Aorta (tissue), 5 donors: ENCODE results near the gene FAT2. TPM values are rescaled to one million over a fixed set of nuclear protein-coding genes. Genes with fewer than 3 reads are reported as not detected.

Experiments
- ATAC-seq: fragments of 200-7000 bp; cut with Tn5 transposase; one replicate; pipeline ENCODE4 v1.9.1; 2022; ENCODE audit warnings: moderate library complexity; ENCODE audit not compliant: low FRiP score
- DNase-seq, 2 donors: peaks; one replicate each; pipeline ENCODE4 v3.0.0-alpha.2; 2020
- H3K27ac ChIP-seq, 2 donors: one replicate each; pipeline ENCODE4 v1.5.1; 2013; ENCODE audit warnings: low read length in 2 of 2, mild to moderate bottlenecking in 2 of 2, moderate library complexity in 2 of 2, control low read depth in 1 of 2, inconsistent platforms in 1 of 2, low read depth in 1 of 2
- H3K27me3 ChIP-seq, 2 donors: one replicate each; pipeline ENCODE4 v1.6.1; 2013; ENCODE audit warnings: control low read depth in 1 of 2, low read length in 1 of 2, mild to moderate bottlenecking in 1 of 2, moderate library complexity in 1 of 2; ENCODE audit not compliant: insufficient read depth in 2 of 2, control insufficient read depth in 1 of 2
- H3K36me3 ChIP-seq, 2 donors: one replicate each; pipeline ENCODE4 v1.6.1; 2013; ENCODE audit warnings: control low read depth in 1 of 2, low read length in 1 of 2, mild to moderate bottlenecking in 1 of 2; ENCODE audit not compliant: insufficient read depth in 2 of 2, control insufficient read depth in 1 of 2
- H3K4me1 ChIP-seq, 2 donors: one replicate each; pipeline ENCODE4 v1.6.1; 2013; ENCODE audit warnings: low read length in 2 of 2, control low read depth in 1 of 2, mild to moderate bottlenecking in 1 of 2, moderate library complexity in 1 of 2; ENCODE audit not compliant: insufficient read depth in 2 of 2, control insufficient read depth in 1 of 2
- H3K4me3 ChIP-seq, 2 donors: one replicate each; pipeline ENCODE4 v1.5.1; 2013; ENCODE audit warnings: low read length in 2 of 2, control low read depth in 1 of 2, mild to moderate bottlenecking in 1 of 2
- H3K9me3 ChIP-seq: one replicate; pipeline ENCODE4 v1.6.1; 2013; ENCODE audit warnings: mild to moderate bottlenecking, low read length; ENCODE audit not compliant: control insufficient read depth
- WGBS, 2 donors: extraction: QIAGEN DNeasy Blood & Tissue Kit; methylation state at CpG; one replicate each; pipeline ENCODE4 v1.1.7; 2013; 5-methylcytosine and 5-hydroxymethylcytosine counted together
- intact Hi-C, 2 donors: fragments of 100-400 bp; cut with DNase I; formaldehyde crosslinking; loops; one replicate each; pipeline versions ENCODE4 v1.14.2 to v1.15.0; 2022
- polyA plus RNA-seq, 2 donors: library from polyadenylated mRNA; stranded (reverse); fragments of 200-250 nt; gene quantifications; one replicate each; pipeline ENCODE4 v1.2.3, GENCODE V29; 2013
- total RNA-seq, 2 donors: library from RNA; stranded (reverse); fragmentation: NEBNext Ultra II Directional; extraction: Animal tissue kit (Norgen Biotek cat#: 25700); gene quantifications; one replicate each; pipeline ENCODE4 v1.2.1, GENCODE V29; 2021
- donor health status: healthy with polysubstance abuse.
- donor health status: Bipolar disorder and iron deficiency.
- donor health status: DM: no; HTN: no; CAD: no.
- donor health status: DM: no; HTN: no; CAD: no.
- donor health status: DM: yes; HTN: yes; CAD: no.

FAT2 gene
- total and polyA plus RNA-seq, 4 donors, result 0.15 TPM; not detected in 3

DNA sequence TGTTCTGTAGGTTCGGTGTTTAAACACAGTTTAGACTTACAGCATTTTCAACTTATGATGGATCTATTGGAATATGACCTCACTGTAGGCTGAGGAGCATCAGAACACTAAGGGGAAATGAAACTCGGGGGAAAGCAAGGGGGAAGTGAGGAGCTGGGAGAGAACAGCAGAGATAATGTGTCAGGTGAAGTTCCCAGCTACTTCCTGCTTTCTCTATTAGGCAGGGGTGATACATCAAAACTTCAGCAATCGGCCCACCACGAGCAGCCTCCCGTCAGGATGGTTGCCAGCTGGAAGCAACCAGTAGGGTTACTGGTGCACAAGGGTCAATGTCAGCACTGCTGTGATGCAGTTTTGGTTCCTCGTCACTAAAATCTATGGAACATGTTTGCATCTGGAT, 34.3 kb downstream of the FAT2 start:
- H3K36me3 ChIP-seq, result no peaks in the 10 kb centered on the region
- no peak overlapping the region for H3K4me3 ChIP-seq
- intact Hi-C loops, result no loop called here
- ATAC-seq (no peak), DNase-seq (no peak)
- no peaks in the 10 kb centered on the region for H3K4me1 ChIP-seq
- H3K9me3 ChIP-seq, result no peaks in the 10 kb centered on the region
- H3K27ac ChIP-seq, result no peak overlapping the region
- WGBS, 2 donors, result 77 to 80% methylated on average over 6 of the region's 6 CpGs
- no peaks in the 10 kb centered on the region for H3K27me3 ChIP-seq

DNA sequence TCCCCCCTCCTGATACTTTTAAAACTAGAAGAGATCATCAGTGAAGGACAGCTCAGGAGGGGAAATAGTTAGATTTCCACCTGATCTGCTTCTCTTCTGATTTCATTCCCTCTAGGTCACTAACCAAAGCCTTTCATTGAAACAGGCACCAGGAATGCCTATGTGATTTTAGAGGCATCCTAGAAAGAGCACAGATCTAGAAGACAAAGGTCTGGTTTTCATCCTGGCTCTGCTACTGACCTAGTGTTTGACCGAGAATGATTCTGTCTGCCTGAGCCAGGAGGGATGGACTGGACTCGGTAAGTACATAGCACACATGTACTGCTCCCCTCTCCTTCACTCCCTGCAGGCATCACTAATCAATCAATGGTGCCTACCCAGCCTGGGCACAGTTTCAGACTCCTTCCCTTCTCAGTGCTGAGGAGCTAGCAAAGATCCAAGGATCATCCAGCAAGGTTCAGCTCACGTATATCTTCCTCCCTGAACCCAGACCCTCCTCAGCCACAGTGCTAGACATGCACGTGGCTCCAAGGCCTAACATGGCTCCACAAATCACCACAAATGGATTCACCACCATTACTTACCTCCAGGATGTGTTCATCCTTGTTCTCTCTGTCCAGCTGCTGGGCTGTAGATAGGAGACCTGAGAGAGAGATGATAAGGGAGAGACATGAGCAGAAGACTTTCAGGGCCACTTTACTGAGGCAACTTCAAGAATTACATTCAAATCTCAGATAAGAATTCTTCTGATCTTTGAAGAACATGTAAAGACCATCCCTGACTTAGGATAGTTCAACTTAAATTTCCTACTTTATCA, 35.2 kb downstream of the FAT2 start:
- DNase-seq, result no peak
- no peaks in the 10 kb centered on the region for H3K36me3 ChIP-seq
- no peak overlapping the region for H3K27ac ChIP-seq
- no peaks in the 10 kb centered on the region for H3K9me3 ChIP-seq
- intact Hi-C loops, result no loop called here
- no peak for ATAC-seq
- H3K4me3 ChIP-seq, result no peak overlapping the region
- 83 to 87% methylated on average over 4 of the region's 4 CpGs for WGBS, 2 donors
- no peaks in the 10 kb centered on the region for H3K27me3 ChIP-seq
- no peaks in the 10 kb centered on the region for H3K4me1 ChIP-seq

DNA sequence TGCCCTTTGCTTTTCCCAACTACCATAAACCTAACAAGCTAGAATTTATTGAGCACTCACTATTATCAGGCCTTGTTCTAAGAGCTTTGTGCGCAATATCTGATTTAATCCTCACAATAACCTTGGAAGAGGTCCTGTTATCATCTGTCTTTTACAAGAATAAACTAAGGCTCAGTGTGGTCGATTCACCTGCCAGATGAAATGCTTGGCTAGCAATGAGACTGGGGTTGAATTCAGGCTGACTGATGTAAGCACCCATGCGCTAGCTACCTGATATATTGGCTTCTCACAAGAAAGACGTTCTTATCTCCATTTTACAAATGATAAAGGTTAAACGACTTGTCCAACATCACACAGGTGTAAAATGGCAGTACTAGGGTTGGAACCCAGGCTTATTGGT, 37.4 kb downstream of the FAT2 start:
- intact Hi-C loops, result no loop called here
- ATAC-seq (no peak), DNase-seq (no peak)
- Histone ChIP-seq H3K27me3 (no peaks in the 10 kb centered on the region), H3K4me3 (no peak overlapping the region), H3K36me3 (no peaks in the 10 kb centered on the region), H3K9me3 (no peaks in the 10 kb centered on the region), H3K4me1 (no peaks in the 10 kb centered on the region), H3K27ac (no peak overlapping the region)
- 78 to 80% methylated on average over 5 of the region's 5 CpGs for WGBS, 2 donors

DNA sequence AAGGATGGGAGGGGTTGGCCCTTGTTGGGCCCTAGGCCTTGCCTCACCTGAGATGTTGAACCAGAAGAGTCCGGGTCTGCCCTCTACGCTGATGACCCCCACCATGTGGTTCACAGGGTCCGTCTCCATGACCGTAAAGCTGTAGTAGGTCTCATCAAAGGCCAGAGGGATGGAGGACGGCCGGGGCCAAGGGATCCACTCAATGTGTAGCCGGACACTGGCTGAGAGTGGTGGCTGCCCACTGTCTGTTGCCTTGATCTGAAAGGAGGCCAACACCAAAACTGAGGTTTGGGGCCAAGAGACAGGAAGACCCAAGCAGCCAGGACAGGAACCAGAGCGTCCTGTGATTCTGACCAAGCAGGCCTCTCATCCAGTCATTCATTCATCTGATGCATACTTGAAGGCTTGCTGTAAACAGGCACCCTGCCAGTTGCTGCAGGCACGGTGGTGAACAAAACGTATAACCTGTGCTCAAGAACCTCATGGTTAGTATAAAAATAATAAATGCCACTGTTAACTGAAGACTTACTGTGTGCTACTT, 37.9 kb downstream of the FAT2 start:
- DNase-seq (no peak), ATAC-seq (no peak)
- Histone ChIP-seq H3K27me3 (no peaks in the 10 kb centered on the region), H3K36me3 (no peaks in the 10 kb centered on the region), H3K4me3 (no peak overlapping the region), H3K4me1 (no peaks in the 10 kb centered on the region), H3K27ac (no peak overlapping the region), H3K9me3 (no peaks in the 10 kb centered on the region)
- WGBS, 2 donors, result 96 to 97% methylated on average over 10 of the region's 10 CpGs
- intact Hi-C loops, result no loop called here

DNA sequence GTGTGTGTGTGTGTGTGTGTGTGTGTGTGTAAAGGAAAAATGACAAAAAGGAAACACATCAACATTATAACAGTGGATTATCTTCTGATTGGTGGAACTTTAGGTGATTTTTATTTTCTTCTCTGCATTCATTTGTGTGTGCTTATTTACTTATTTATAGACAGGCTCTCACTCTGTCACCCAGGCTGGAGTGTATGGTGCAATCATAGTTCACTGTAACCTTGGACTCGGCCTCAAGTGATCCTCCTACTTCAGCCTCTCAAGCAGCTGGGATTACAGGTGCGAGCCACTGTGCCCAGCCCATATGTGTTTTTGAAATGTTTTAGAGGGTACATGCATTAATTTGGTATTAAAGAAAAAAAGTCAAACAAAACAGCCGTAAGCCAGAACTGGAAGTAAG, 39.1 kb downstream of the FAT2 start:
- Histone ChIP-seq H3K4me3 (no peak overlapping the region), H3K4me1 (no peaks in the 10 kb centered on the region), H3K36me3 (no peaks in the 10 kb centered on the region), H3K9me3 (no peaks in the 10 kb centered on the region), H3K27ac (no peak overlapping the region), H3K27me3 (no peaks in the 10 kb centered on the region)
- DNase-seq, result no peak
- intact Hi-C loops, result no loop called here
- ATAC-seq, result no peak
- 93 to 96% methylated on average over 3 of the region's 3 CpGs for WGBS, 2 donors

DNA sequence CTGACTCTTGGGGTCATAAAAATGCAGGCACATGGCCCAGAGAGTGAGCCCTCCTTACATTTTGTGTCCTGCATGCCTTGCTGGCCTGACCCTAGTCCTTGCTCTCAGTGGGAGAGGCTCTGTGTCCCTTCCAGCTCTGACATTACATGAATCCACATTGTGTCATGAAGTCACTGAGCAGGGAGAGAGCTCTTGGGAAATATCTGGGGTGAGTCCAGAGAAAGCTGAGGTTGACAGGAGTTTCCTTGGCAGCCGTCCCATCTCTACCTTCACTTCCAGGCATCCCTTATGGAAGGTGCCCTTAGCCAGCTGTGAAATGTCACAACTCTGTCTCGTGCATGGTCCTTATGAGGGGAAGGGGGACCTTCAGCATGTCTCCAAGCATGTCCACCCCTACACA, 41.0 kb downstream of the FAT2 start:
- ATAC-seq (no peak), DNase-seq (no peak)
- H3K27me3 ChIP-seq, result no peaks in the 10 kb centered on the region
- H3K4me1 ChIP-seq, result no peaks in the 10 kb centered on the region
- H3K4me3 ChIP-seq, result no peak overlapping the region
- peaks cover 2% of the 10 kb centered on the region for H3K9me3 ChIP-seq
- H3K27ac ChIP-seq, result no peak overlapping the region
- WGBS, 2 donors, result 67 to 76% methylated on average over 2 of the region's 2 CpGs
- intact Hi-C loops, result no loop called here
- H3K36me3 ChIP-seq, result no peaks in the 10 kb centered on the region

DNA sequence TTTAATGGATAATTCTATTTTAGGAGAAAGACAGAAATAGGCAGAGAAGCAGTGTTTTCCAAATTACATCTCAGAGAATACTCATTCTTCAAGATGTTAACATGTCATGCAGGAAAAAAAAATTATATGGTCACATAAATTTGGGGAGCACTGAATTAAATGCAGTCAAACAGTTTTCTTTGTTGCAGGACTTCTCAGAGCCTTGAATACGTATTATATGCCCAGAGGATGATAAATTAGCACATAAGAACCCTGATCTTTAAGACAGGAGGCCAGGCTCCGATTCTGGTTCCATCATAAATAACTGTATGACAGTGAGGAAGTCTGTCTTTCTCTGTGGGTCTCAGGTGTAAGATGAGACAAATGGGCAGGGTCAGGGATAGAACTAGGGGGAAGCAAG, 41.4 kb downstream of the FAT2 start:
- no peak for ATAC-seq
- intact Hi-C loops, result no loop called here
- Histone ChIP-seq H3K27ac (no peak overlapping the region), H3K9me3 (peaks cover 2% of the 10 kb centered on the region), H3K27me3 (no peaks in the 10 kb centered on the region), H3K4me3 (no peak overlapping the region), H3K4me1 (no peaks in the 10 kb centered on the region), H3K36me3 (no peaks in the 10 kb centered on the region)
- no peak for DNase-seq
- WGBS, 2 donors, result 80 to 82% methylated on average over 2 of the region's 2 CpGs

DNA sequence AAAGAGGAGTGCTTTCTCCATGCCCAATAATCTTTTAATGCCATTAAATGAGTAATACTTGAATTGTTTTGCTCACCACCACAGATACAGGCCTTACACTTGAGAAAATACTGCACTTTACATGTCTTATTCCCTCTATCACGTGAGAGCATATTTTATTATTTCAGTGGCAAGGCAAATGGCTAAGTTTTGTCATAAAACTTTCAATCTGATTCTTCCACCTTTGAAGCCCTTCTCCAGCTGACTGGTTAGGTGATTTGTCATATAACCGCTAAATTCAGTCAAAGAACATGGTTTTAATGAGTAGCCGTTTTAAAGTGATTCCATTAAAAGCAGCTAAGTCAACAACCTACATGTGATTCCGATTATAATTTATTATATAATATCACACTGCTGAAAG, 43.8 kb downstream of the FAT2 start:
- intact Hi-C loops, result no loop called here
- Histone ChIP-seq H3K4me3 (no peak overlapping the region), H3K9me3 (peaks cover 3% of the 10 kb centered on the region), H3K27ac (no peak overlapping the region), H3K27me3 (peaks cover 0 to 2% of the 10 kb centered on the region in 2 donors), H3K36me3 (no peaks in the 10 kb centered on the region), H3K4me1 (no peaks in the 10 kb centered on the region)
- DNase-seq, result no peak
- WGBS, 2 donors, result 45 to 65% methylated on average over 4 of the region's 4 CpGs
- ATAC-seq, result no peak

DNA sequence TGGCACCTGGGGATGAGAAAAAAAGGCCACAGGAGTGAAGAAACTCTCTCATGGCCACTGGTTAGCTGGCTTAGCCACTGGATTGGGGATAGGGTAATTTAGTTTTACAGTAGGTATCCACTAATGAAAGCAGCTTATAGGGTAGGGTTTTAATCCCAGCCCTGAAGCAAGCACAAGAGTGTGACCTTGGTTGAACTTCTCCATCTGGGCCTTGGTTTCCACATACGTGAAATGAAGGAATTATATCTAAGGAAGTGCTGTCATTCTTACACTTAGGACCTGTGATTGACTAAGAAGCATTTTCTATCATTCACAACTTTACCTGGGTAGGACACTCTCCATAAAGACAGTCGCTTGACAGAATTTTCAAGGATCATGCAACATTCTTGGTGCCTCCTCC, 49.6 kb downstream of the FAT2 start:
- H3K4me3 ChIP-seq, result no peak overlapping the region
- H3K27ac ChIP-seq, result no peak overlapping the region

More for the DNA sequence above, 49.6 kb downstream of the FAT2 start:
- intact Hi-C loops, result no loop called here
- WGBS, 2 donors, result 87% methylated on average over 2 of the region's 2 CpGs
- Histone ChIP-seq H3K27me3 (peaks cover 0 to 2% of the 10 kb centered on the region in 2 donors), H3K36me3 (no peaks in the 10 kb centered on the region), H3K4me1 (no peaks in the 10 kb centered on the region), H3K9me3 (peaks cover 3% of the 10 kb centered on the region)
- DNase-seq (no peak), ATAC-seq (no peak)
